GM18867 (cell line): ENCODE measurements around the gene SELPLG.

Source experiments
- ATAC-seq: cut with Tn5 transposase; IDR thresholded peaks from one replicate; pipeline ENCODE4 v1.9.1; 2021; ENCODE audit warnings: mild to moderate bottlenecking, moderate library complexity; ENCODE audit not compliant: unreplicated experiment

SELPLG gene

DNA sequence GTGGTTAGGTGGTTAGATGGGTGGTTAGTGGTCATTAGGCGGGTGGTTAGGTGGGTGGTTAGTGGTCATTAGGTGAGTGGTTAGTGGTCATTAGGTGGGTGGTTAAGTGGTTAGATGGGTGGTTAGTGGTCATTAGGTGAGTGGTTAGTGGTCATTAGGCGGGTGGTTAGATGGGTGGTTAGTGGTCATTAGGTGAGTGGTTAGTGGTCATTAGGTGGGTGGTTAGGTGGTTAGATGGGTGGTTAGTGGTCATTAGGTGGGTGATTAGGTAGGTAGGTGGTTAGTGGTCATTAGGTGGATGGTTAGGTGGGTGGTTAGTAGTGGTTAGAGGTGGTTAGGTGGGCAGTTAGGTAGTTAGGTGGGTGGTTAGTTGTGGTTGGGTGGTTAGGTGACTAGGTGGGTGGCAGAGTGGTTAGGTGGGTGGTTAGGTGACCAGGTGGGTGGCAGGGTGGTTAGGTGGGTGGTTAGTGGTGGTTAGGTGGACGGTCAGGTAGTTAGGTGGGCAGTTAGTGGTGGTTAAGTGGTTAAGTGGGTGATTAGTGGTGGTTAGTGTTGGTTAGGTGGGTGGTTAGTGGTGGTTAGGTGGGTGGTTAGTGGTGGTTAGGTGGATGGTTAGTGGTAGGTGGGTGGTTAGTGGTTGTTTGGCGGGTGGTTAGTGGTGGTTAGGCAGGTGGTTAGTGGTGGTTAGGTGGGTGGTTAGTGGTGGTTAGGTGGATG, 27.8 kb downstream of the SELPLG start:
- no peak for ATAC-seq

- ATAC-seq = no peak
Measured at GRCh38 chr12:108605000-108605689, 28.5 kb downstream of the SELPLG start.

DNA sequence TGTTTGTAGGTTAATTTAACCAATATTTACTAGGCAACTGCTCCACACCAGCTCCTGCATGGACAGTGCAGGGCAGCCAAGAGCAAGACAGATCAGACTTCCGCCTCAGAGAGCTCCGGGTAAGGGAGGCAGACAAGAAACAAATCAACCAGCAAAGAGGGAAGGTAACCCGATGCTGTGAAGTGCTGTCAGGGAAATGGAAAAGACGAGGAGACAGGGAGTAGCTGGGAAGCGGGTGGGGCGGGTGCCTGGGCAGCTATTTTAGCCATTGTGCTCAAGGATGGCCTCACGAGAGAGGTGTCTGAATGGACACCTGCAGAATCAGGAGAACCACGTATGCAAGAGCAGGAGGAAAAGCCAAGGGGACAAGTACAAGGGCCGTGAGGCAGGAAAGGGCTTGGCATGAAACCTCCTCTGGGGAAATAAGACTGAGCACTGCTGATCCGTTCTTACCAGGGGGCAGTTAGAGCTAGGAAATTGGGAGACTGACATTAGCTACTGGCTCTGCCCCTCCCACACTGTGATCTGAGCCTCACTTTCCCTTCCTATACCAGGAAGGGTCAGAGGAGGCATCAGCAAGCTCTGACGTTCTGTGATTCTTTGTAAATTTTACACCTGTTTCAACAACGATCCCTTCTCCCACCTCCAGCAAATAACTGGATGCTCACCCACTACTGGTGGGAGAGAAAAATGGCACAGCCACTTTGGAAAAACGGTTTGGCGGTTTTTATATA, 29.3 kb downstream of the SELPLG start:
- ATAC-seq = no peak

GRCh38 chr12:108603743-108604142, 30.0 kb downstream of the SELPLG start:
- ATAC-seq = no peak

DNA sequence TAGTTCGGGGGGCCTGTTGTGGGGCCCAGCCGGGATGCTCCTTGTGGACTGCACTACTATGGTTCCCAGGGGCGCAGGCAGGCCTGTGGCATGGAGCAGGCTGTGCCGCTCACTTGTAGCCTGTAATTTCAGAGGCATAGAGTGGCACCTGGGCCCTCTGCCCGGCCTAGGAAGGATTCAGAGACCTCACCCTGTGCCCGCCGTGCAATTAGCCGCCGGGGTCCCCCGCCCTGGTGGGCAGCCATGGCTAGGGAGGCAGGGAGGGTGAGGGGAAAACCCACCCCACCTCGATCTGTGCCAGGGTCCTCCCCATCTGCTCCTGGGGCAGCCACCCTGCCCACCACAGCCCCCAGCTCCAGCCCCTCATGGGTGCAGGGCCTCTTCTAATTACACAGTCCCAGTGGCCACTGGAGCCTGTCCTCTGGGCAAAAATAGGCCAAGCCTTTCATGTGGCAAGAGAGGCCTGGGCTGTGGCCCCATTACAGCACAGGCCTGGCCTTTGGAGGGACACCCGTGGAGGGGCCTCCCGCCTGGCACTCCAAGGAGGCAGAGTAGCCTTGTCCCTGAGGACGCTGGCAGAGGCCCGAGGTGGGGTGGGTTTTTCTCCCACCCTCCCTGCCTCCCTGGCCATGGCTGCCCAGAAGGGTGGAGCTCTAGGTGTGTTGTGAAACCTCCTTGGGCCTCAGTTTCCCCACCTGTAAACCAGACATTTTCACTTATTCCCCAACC, 30.6 kb downstream of the SELPLG start:
- no peak for ATAC-seq

DNA sequence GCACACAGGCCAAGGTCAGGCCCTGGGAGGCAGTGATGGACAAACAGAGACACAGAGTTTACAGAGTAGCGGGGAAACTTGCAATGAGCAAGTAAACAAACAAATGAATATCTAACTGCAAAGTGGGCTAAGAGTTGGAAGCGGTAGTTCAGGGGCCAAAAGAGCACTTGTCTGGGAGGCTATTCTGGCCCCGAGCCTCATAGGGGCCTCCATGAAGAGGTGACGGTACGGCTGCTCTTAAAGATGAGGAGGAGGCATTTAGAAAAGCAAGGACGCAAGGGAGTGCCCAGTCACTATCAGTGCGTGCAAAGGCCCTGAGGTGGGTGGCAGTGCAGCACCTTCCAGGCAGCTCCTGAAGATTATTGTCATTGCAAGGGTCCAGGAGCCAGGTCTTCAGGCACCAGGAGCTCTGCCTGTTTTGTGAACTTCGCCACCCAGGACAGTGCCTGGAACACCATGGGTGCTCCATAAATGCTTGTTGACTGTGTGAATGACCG, 31.4 kb downstream of the SELPLG start:
- no peak for ATAC-seq

GRCh38 chr12:108600702-108601007, 33.0 kb downstream of the SELPLG start:
- ATAC-seq = no peak

- ATAC-seq = no peak
Measured at GRCh38 chr12:108599948-108600701, 33.6 kb downstream of the SELPLG start.

DNA sequence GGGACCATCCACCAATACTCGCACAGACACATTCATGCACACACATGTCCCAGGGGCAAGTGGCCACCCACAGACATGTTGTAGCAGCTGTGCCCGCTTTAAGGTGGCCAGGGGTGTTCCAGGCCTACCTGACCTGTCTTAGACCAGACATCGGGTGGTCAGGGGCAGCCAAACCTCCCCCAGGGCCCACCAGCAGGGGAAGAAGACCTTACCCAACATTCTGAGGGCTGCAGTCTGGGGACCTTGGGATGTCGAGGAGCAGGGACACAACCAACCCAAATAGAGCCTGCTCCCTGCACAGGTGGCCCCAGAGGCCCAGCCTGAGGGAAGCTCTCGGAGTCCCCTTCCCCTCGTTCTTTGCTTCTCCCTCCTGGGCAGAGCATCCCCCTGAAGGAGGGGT, 34.2 kb downstream of the SELPLG start:
- ATAC-seq = no peak

DNA sequence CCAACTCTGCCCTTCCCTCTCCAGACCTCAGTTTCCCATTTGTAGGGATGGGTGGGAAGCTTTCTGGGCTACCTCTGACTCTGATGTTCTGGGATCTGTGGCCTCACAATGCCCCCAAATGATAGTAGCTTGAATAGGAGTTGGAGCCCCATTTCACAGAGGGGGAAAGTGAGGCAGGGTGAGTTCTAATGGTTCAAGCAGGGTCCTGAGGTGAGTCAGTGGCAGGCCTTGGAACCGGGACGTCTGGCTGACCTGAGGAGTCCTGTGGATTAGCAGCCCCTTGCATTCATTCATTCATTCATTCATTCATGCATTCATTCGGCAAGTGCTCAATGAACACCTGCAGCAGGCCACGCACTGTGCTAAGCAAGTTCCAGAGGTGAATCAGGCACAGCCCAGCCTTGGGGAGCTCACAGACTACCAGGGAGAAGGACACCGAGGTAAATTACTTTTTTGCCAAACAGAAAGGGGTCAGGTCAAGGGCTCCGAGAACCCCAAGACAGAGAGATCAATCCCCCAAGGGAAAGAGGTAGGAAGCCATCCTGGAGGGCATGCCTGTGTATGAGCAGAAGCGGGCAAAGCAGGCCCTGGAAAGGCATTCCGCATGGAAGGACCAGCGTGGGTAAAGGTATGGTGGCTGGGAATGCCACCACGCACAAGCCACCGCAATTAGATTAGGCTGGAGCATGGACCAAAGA, 35.0 kb downstream of the SELPLG start:
- no peak for ATAC-seq

- no peak for ATAC-seq
Measured at GRCh38 chr12:108597559-108598471, 35.9 kb downstream of the SELPLG start, which contains the start of gene TMEM119. TSS of gene TMEM119 (minus strand) at chr12:108598084. CDS start at chr12:108592383, 5,701 bp downstream.

DNA sequence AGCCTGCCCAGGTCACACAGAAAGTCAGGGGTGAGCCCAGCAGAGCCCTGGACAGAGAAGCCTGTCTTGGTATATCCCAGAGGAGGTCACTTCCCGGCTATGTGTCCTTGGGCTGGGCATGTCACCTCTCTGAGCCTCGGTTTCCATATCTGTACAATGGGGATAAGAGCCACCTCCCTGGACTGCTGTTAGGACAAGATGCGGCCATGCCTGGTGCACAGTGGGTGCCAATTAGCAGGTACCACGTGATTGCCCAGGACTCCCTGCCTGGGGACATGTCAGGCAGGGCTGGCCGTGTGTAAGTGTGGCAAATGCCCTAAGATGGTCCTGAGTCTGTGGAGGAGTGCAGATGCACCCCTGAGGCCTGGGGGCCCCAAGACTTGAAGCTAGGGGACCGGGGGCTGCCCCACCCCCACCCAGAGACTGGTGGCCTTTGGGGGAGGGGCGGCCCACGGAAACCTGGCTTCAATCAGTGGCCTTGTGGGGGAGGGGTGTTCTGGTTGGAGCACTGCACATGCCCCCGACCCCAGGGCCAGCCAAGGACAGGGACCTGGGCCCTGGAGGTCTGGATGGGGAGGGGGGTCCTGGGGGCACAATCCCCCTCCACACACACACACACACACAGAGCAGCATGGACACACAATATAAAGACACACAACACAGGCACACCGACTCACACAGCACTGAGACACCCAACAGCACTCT, 36.7 kb downstream of the SELPLG start:
- no peak for ATAC-seq

GRCh38 chr12:108595711-108596647, 37.7 kb downstream of the SELPLG start:
- no peak for ATAC-seq

- ATAC-seq = no peak
Measured at GRCh38 chr12:108594960-108595710, 38.6 kb downstream of the SELPLG start.

GRCh38 chr12:108594323-108594903, 39.3 kb downstream of the SELPLG start:
- no peak for ATAC-seq
